ENCODE measurements around the gene TLX3. TPM values are rescaled to one million over a fixed set of nuclear protein-coding genes. Genes with fewer than 3 reads are reported as not detected.
A peak's percentile ranks its signal among the peaks of the same experiment; 100 is the strongest.

Gene TLX3
- total and polyA plus RNA-seq, 2 of the 4 experiments (the other 2 are of a cell fraction) = not detected

DNA sequence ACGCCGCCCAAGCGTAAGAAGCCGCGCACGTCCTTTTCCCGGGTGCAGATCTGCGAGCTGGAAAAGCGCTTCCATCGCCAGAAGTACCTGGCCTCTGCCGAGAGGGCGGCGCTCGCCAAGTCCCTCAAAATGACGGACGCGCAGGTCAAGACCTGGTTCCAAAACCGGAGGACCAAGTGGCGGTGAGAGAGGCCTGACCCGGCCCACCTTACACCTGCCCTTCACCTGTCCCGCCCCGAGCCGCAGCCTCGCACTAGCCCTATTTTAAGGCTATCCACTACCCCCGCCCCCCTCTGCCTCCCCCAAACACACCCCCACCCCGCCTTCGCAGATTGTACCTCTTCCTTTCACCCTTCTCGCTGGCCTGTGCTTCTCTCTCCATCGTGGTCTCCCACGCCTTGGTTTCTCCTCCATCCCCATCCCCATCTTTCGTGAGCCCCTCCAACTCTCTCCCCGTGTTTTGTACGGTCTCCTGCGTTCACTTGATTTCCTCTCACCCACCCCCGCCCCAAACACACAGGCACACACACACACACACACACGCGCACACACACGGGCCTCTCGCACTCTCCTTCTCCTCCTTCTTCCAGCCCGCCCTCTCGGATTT lies 1.3 kb downstream of the TLX3 start:
- BruUV-seq (replicated peaks) = no TSS peak
- peaks cover 98% of the 10 kb centered on the region for H3K27me3 ChIP-seq (ENCODE audit: control insufficient read depth, insufficient read depth, low read length)
- no peaks in the 10 kb centered on the region for H3K36me3 ChIP-seq (ENCODE audit: control insufficient read depth, insufficient read depth, low read length)
- H3K9me3 ChIP-seq (ENCODE audit: control insufficient read depth, insufficient read depth, low read length) = peaks cover 18% of the 10 kb centered on the region
- no peak overlapping the region for H2BK20ac ChIP-seq (ENCODE audit: low read depth, low read length)
- H2BK15ac ChIP-seq (ENCODE audit: low read depth, low read length) = no peak overlapping the region
- in situ Hi-C loops (cut with MboI; ENCODE audit: low sequenced_read_pairs) (no loop called here), intact Hi-C loops (cut with micrococcal nuclease) (no loop called here), dilution Hi-C loops (cut with HindIII; ENCODE audit: low sequenced_read_pairs, unreplicated experiment) (no loop called here)
- no peak overlapping the region for H4K91ac ChIP-seq (ENCODE audit: insufficient read depth, low read depth, low read length)
- H4K8ac ChIP-seq (ENCODE audit: low read depth in 2 of 2, low read length in 2 of 2) = no peak overlapping the region
- no peak overlapping the region for H3K56ac ChIP-seq (ENCODE audit: extremely low read depth, insufficient read depth, low read length)
- H3K4ac ChIP-seq (ENCODE audit: low read depth, low read length) = no peak overlapping the region
- H4K5ac ChIP-seq (ENCODE audit: low read depth, low read length) = no peak overlapping the region
- DNase-seq (no peak), ATAC-seq (ENCODE audit: low read depth) (no peak)
- no peak overlapping the region for H3K9ac ChIP-seq (ENCODE audit: low read depth, low read length)
- no peak overlapping the region for H2AK5ac ChIP-seq (ENCODE audit: low read depth, low read length)
- WGBS, 2 experiments (ENCODE audit: extremely low coverage in 2 of 2, insufficient read length in 1 of 2) = 2% methylated on average over 17 of the region's 41 CpGs; no CpG with 5 or more reads in 1 of the 2 experiments
- H3K4me3 ChIP-seq (ENCODE audit: insufficient read depth, low read depth, low read length) = no peak overlapping the region
- no peak overlapping the region for H3K14ac ChIP-seq (replicated peaks; ENCODE audit: low read depth, low read length)
- POLR2A ChIA-PET (ENCODE audit: unreplicated experiment) = no interaction called here
- CTCF ChIA-PET = no interaction called here
- H4K20me1 ChIP-seq (ENCODE audit: insufficient read depth, low read length) = peaks cover 7% of the 10 kb centered on the region
- no peak overlapping the region for H2BK120ac ChIP-seq (ENCODE audit: low read depth, low read length)
- H3K9me1 ChIP-seq (ENCODE audit: insufficient read depth, low read length) = no peaks in the 10 kb centered on the region
- H3K23ac ChIP-seq (ENCODE audit: low read depth, low read length) = no peak overlapping the region
- H3K79me1 ChIP-seq (ENCODE audit: low read depth in 1 of 2, low read length in 2 of 2) = no peaks in the 10 kb centered on the region
- H2AFZ ChIP-seq (replicated peaks; ENCODE audit: low read length, poor library complexity) = peak overlapping the region; percentile 74
- no peak overlapping the region for H2BK5ac ChIP-seq (ENCODE audit: low read depth, low read length, poor library complexity, severe bottlenecking)
- H3K27ac ChIP-seq (ENCODE audit: insufficient read depth, low read length) = no peak overlapping the region
- no peak overlapping the region for H2AK9ac ChIP-seq (replicated peaks; ENCODE audit: low read depth, low read length, poor library complexity)
- no peak overlapping the region for H3K18ac ChIP-seq (ENCODE audit: low read depth, low read length)
- H3K4me1 ChIP-seq (ENCODE audit: control insufficient read depth, insufficient read depth, low read length) = peaks cover 3% of the 10 kb centered on the region; the same call in 1 of the 2 replicates
- H3K4me2 ChIP-seq (ENCODE audit: low read depth, low read length) = no peak overlapping the region; the same call in 1 of the 2 replicates
- TF ChIP-seq, protein P1, sequence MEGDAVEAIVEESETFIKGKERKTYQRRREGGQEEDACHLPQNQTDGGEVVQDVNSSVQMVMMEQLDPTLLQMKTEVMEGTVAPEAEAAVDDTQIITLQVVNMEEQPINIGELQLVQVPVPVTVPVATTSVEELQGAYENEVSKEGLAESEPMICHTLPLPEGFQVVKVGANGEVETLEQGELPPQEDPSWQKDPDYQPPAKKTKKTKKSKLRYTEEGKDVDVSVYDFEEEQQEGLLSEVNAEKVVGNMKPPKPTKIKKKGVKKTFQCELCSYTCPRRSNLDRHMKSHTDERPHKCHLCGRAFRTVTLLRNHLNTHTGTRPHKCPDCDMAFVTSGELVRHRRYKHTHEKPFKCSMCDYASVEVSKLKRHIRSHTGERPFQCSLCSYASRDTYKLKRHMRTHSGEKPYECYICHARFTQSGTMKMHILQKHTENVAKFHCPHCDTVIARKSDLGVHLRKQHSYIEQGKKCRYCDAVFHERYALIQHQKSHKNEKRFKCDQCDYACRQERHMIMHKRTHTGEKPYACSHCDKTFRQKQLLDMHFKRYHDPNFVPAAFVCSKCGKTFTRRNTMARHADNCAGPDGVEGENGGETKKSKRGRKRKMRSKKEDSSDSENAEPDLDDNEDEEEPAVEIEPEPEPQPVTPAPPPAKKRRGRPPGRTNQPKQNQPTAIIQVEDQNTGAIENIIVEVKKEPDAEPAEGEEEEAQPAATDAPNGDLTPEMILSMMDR (conservative IDR thresholded peaks at IDR 0.05; ENCODE audit: low read depth, low read length) = 0 out of 2 replicates have a peak, but pooled peaks have one; percentile 13
- TF ChIP-seq NFE2L2 (IDR thresholded peaks at IDR 0.05; ENCODE audit: low read depth, low read length) (no peak), RFX5 (IDR thresholded peaks at IDR 0.05; ENCODE audit: low read depth, low read length) (no peak)
